HEK293T (cell line): Measurements from ENCODE around the gene KCNQ2.
A peak's percentile ranks its signal among the peaks of the same experiment; 100 is the strongest.

Source experiments
- CTCF ChIA-PET: fragments of 350-600 bp; formaldehyde crosslinking; extraction: SDS; loops from one replicate; lab custom pipeline; 2021; ENCODE audit warnings: antibody characterized with exemption, inconsistent platforms; lab: Yijun Ruan, JAX
- POLR2A ChIA-PET: fragments of 350-600 bp; formaldehyde crosslinking; extraction: SDS; loops from one replicate; lab custom pipeline; 2020; ENCODE audit warnings: antibody characterized with exemption, inconsistent platforms; lab: Yijun Ruan, JAX
- DNase-seq: peaks from one replicate; pipeline ENCODE4 v3.0.0; 2012; ENCODE audit warnings: mixed read lengths; ENCODE audit errors: extremely low spot score
- ARNT ChIP-seq: fragments of 450-650 bp; IDR thresholded peaks from 2 replicates; pipeline ENCODE4 v1.6.1; 2017; ENCODE audit warnings: mild to moderate bottlenecking
- BHLHE40 ChIP-seq: fragments of 450-650 bp; IDR thresholded peaks from 2 replicates; pipeline ENCODE4 v1.6.1; 2016; ENCODE audit warnings: mild to moderate bottlenecking, moderate library complexity, borderline replicate concordance
- CTBP1 ChIP-seq: fragments of 450-650 bp; IDR thresholded peaks from 2 replicates; pipeline ENCODE4 v1.6.1; 2016; ENCODE audit warnings: borderline replicate concordance
- ELF4 ChIP-seq: fragments of 450-650 bp; IDR thresholded peaks from 2 replicates; pipeline ENCODE4 v1.6.1; 2017; ENCODE audit warnings: antibody characterized with exemption
- FOXA1 ChIP-seq: fragments of 450-650 bp; IDR thresholded peaks from 2 replicates; pipeline ENCODE4 v1.6.1; 2016; ENCODE audit warnings: mild to moderate bottlenecking
- FOXK2 ChIP-seq: fragments of 450-650 bp; IDR thresholded peaks from 2 replicates; pipeline ENCODE4 v1.6.1; 2016; ENCODE audit warnings: mild to moderate bottlenecking
- FOXM1 ChIP-seq: fragments of 450-650 bp; IDR thresholded peaks from 2 replicates; pipeline ENCODE4 v1.6.1; 2017; ENCODE audit warnings: mild to moderate bottlenecking, borderline replicate concordance
- HDGF ChIP-seq: fragments of 450-650 bp; IDR thresholded peaks from 2 replicates; pipeline ENCODE4 v1.6.1; 2017; ENCODE audit warnings: antibody characterized with exemption, borderline replicate concordance
- L3MBTL2 ChIP-seq: fragments of 450-650 bp; conservative IDR thresholded peaks from 2 replicates; pipeline ENCODE4 v1.6.1; 2016; ENCODE audit warnings: mild to moderate bottlenecking
- LEF1 ChIP-seq: fragments of 450-650 bp; IDR thresholded peaks from 2 replicates; pipeline ENCODE4 v1.6.1; 2017; ENCODE audit warnings: mild to moderate bottlenecking, borderline replicate concordance
- NFRKB ChIP-seq: fragments of 450-650 bp; IDR thresholded peaks from 2 replicates; pipeline ENCODE4 v1.6.1; 2016; ENCODE audit warnings: mild to moderate bottlenecking, moderate library complexity
- SP1 ChIP-seq: fragments of 450-650 bp; IDR thresholded peaks from 2 replicates; pipeline ENCODE4 v1.6.1; 2017
- SUZ12 ChIP-seq: fragments of 450-650 bp; IDR thresholded peaks from 2 replicates; pipeline ENCODE4 v1.6.1; 2016; ENCODE audit warnings: mild to moderate bottlenecking
- TARDBP ChIP-seq: fragments of 450-650 bp; IDR thresholded peaks from 2 replicates; pipeline ENCODE4 v1.6.1; 2016
- ZNF384 ChIP-seq: fragments of 450-650 bp; IDR thresholded peaks from 2 replicates; pipeline ENCODE4 v1.6.1; 2016
- TF ChIP-seq, protein P1 (sequence below): fragments of 450-650 bp; IDR thresholded peaks from 2 replicates; pipeline ENCODE4 v1.6.1; 2016

The KCNQ2 gene

DNA sequence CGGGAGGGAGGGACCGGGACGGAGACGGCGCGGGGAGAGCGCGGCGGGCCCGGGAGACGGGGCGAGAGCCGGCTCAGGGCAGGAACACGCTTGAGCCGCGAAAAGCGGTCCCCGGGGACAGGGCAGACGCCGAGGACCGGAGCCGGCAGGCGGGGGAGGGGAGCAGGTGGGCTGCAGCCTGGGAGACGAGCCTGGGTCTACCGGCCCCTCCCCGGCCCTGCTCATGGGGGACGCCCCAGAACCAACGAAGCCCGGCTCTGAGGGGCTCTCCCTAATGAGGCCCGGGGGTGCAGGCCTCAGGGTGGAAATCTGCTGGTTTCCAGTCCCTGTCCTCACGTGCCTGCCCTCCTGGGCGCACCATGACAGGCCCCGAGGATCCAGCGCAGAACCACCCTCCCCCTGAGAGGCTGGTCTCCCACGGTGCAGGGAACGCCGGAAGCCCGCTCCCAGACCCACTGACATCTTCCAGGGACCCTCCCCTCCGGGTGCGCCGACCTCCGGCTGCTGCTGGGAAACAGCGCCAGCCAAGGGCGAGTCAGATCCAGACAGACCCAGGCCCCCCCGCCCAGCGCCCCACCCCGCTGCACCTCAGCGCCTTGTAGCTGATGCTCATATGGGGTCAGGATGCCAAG is 27.0 kb upstream of the KCNQ2 start:
- ChIA-PET CTCF (no interaction called here), POLR2A (no interaction called here)
- no peak for TF ChIP-seq SP1
- TF ChIP-seq SUZ12 = no peak
- no peak for TF ChIP-seq TARDBP
- no peak for TF ChIP-seq FOXA1
- TF ChIP-seq LEF1 = no peak
- no peak for TF ChIP-seq FOXK2
- TF ChIP-seq, protein P1, sequence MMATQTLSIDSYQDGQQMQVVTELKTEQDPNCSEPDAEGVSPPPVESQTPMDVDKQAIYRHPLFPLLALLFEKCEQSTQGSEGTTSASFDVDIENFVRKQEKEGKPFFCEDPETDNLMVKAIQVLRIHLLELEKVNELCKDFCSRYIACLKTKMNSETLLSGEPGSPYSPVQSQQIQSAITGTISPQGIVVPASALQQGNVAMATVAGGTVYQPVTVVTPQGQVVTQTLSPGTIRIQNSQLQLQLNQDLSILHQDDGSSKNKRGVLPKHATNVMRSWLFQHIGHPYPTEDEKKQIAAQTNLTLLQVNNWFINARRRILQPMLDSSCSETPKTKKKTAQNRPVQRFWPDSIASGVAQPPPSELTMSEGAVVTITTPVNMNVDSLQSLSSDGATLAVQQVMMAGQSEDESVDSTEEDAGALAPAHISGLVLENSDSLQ = no peak
- TF ChIP-seq CTBP1 = no peak
- no peak for TF ChIP-seq BHLHE40
- no peak for TF ChIP-seq L3MBTL2
- TF ChIP-seq FOXM1 = no peak
- TF ChIP-seq ZNF384 = no peak
- no peak for TF ChIP-seq ARNT
- no peak for TF ChIP-seq ELF4
- TF ChIP-seq HDGF = no peak
- no peak for TF ChIP-seq NFRKB
- peak; percentile 50 for DNase-seq

DNA sequence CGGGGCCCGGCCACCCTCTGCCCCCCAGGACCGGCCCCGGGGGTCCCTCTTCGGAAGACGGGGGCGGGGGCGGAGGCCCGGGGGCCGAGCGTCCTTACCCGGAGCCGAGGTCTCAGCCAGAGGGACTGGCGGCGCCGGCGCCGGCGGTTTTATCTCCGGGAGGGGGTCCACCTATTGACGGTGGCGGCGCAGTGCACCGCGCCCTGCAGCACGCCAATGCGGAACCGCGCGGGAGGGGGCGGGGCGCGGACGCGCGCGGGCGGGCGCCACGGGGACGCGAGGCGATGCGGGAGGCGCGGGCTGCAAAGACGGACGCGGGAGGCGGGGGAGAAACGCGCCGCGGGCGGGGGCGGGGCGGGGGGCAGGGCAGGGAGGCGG is 26.5 kb upstream of the KCNQ2 start, which contains the start of gene EEF1A2:
Gene EEF1A2 (minus strand): TSS at position 124 of the 378 bp plus-strand sequence. CDS start 1,320 bp downstream, outside the sequence.
- peak; percentile 68 for DNase-seq
- ChIA-PET CTCF (no interaction called here), POLR2A (no interaction called here)
- no peak for TF ChIP-seq NFRKB
- TF ChIP-seq FOXM1 = 0 out of 2 replicates have a peak, but pooled peaks have one; percentile 22

DNA sequence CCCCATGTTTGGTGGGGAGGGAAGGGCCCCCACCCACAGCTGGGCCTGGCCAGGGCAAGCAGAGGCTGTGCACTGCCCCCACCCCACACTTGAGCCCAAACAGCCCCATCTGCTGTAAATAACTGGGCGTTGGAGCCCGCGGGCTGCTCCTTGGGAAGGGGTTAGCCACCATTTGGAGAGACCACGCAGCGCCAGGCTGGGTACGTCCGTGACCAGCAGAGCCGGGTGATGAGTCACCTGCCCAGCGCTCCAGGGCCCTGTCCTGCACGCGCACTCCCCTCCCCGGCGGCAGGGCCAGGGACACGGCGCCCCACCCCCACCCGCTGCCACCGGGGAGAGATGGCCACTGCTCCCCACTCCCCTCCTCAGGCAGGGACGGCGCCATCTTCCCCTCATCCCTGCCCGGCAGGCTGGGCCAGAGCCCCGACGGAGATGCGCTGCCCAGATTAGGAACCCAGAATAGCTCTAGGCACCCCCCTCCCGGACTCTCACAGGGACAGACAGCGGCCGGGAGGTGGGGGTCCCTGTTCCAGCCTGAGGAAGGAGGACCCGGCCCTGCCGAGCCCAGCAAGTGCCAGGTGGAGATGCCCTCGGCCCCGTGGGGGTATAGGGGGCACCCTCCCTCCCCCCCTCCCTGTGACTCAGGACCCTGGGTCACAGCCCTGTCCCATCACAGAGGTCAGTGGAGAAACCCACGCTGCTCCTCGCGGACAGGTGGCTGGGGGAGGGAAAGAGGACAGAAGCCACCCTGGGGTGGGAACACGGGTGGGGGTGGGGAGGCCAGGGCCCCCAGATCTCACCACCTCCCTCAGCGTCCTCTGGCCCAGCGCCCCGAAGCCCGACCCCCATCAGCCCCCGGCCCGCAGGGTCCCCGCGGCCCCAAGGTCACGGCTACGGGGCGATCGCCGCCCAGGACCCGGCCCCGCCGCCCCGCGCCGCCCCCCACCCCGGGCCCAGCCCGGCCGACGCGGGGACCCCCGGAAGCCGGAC is 25.8 kb upstream of the KCNQ2 start:
- no peak for TF ChIP-seq ARNT
- no peak for TF ChIP-seq BHLHE40
- TF ChIP-seq ZNF384 = no peak
- no peak for TF ChIP-seq L3MBTL2
- no peak for TF ChIP-seq SUZ12
- TF ChIP-seq FOXM1 = no peak
- TF ChIP-seq FOXK2 = no peak
- no peak for TF ChIP-seq HDGF
- no peak for TF ChIP-seq ELF4
- TF ChIP-seq LEF1 = no peak
- TF ChIP-seq, protein P1 = no peak
- no peak for TF ChIP-seq CTBP1
- no peak for TF ChIP-seq SP1
- no peak for TF ChIP-seq NFRKB
- TF ChIP-seq TARDBP = no peak
- TF ChIP-seq FOXA1 = no peak
- no peak for DNase-seq
- POLR2A ChIA-PET = interaction anchor here (2.9 kb wide), 1 partner anchor 23 kb away, joined by 26 read pairs; the partner anchor contains the start of gene PPDPF
- CTCF ChIA-PET = no interaction called here

DNA sequence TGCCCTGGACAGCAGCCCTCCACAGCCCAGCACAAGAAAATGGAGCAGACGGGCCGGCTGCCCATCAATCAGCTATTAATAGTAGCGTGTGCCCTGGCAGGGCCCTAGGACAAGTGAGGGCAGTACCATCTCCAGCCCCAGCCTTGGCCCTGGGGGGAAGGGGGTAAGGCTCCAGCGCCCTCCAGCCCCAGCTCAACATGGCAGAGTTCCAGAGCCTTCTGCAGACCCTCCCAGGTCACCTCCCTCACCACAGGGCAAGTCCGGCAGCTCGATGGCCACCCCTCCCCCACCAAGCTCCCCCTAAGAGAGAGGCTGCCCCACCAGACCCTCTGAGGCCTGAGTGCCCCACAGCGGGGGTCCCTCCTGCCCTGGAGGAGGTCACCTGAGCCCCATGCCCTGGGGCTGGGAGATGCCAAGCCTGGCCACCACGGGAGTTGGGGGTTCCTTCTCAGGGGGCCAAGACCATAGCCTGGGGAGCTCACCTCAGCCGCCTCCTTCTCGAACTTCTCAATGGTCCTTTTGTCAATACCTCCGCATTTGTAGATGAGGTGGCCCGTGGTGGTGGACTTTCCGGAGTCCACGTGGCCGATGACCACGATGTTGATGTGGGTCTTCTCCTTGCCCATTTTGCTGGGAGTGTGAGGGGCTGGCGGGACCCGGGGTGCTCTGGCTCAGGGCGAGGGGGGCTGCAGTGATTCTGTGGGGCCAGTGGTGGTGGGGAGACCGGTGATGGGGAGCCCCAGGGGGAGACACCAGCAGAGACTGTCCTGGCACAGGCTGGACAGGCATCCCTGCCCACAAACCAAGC is 24.9 kb upstream of the KCNQ2 start:
- ChIA-PET CTCF (interaction anchor here (0.7 to 1.8 kb wide), 4 partner anchors 20 to 27 kb away, joined by 3 to 5 read pairs (median 5); partner anchors contain the start of gene PPDPF), POLR2A (interaction anchor here (0.6 to 2.9 kb wide), 3 partner anchors 24 to 33 kb away, joined by 3 to 26 read pairs (median 3); partner anchors contain the start of gene PPDPF)
- DNase-seq = no peak
- TF ChIP-seq FOXM1 = no peak
- no peak for TF ChIP-seq ELF4
- no peak for TF ChIP-seq L3MBTL2
- TF ChIP-seq CTBP1 = no peak
- no peak for TF ChIP-seq NFRKB
- TF ChIP-seq SUZ12 = no peak
- no peak for TF ChIP-seq BHLHE40

DNA sequence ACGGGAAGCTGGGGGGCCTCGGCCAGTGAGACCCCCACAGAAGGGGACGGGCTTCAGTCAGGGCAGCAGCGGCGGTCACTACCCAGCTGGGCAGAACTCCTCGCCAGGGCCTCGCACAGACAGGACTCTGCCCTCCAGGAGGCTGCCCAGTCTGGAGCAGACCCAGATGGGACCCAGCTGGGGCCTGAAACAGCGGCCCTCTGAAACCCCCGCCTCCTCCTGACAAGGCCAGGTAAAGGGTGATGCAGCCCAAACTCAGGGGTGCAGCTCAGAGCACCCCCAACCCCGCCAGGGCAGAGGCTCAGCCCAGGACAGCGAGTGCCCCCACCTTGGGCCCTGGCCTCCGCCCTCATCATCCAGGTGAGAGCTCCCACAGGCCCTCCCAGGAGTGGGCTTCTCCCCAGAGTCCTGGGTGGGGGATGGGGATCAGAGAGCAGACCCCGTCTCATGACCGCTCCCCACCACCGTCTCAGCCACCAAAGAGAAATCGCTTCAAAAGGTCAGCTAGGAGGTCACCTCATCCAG is 24.2 kb upstream of the KCNQ2 start:
- no peak for DNase-seq
- TF ChIP-seq BHLHE40 (no peak), HDGF (no peak), FOXM1 (no peak), ELF4 (no peak), L3MBTL2 (no peak)
- TF ChIP-seq, protein P1 = no peak
- ChIA-PET CTCF (interaction anchor here (0.7 to 1.8 kb wide), 12 partner anchors 12 to 187 kb away, joined by 3 to 6 read pairs (median 4); partner anchors contain the start of gene PPDPF), POLR2A (interaction anchor here (0.6 to 2.9 kb wide), 5 partner anchors 25 to 162 kb away, joined by 3 to 26 read pairs (median 3); partner anchors contain the start of gene PPDPF)
